Testis (tissue), 3 donors: ENCODE measurements around the gene EXOC4. TPM values are rescaled to one million over a fixed set of nuclear protein-coding genes. Genes with fewer than 3 reads are reported as not detected.

ENCODE experiments used
- DNase-seq: peaks from one replicate; pipeline ENCODE4 v3.0.0-alpha.2; 2019
- H3K27ac ChIP-seq, 2 donors: fragments of 200-600 bp; sonication (generic); one replicate each; pipeline ENCODE4 v1.5.1; 2019
- H3K27me3 ChIP-seq: fragments of 200-600 bp; sonication (generic); one replicate; pipeline ENCODE4 v1.5.1; 2019
- H3K36me3 ChIP-seq: fragments of 200-600 bp; sonication (generic); one replicate; pipeline ENCODE4 v1.5.1; 2017; ENCODE audit warnings: low read depth; ENCODE audit errors: missing control alignments
- H3K4me1 ChIP-seq: fragments of 200-600 bp; sonication (generic); one replicate; pipeline ENCODE4 v1.5.1; 2019
- H3K4me3 ChIP-seq, 2 donors: fragments of 200-600 bp; sonication (generic); one replicate each; pipeline ENCODE4 v1.5.1; 2017 to 2019
- H3K9me3 ChIP-seq: fragments of 200-600 bp; sonication (generic); one replicate; pipeline ENCODE4 v1.5.1; 2017
- POLR2A ChIP-seq: fragments of 450-650 bp; IDR thresholded peaks from one replicate; pipeline ENCODE4 v1.6.1; 2017; ENCODE audit warnings: antibody characterized with exemption, mild to moderate bottlenecking, moderate library complexity
- WGBS, 2 donors: methylation state at CpG; one replicate each; pipeline ENCODE4 v1.1.5; 2018; 5-methylcytosine and 5-hydroxymethylcytosine counted together
- intact Hi-C: fragments of 100-400 bp; cut with DNase I; formaldehyde crosslinking; loops from one replicate; pipeline ENCODE4 v1.15.1; 2023; ENCODE audit warnings: low total_unique reads
- polyA plus RNA-seq: library from polyadenylated mRNA; stranded (reverse); fragments of 350-450 nt; fragmentation: Illumina TruSeq; extraction: RNeasy Lipid Tissue Mini Kit (QIAGEN cat#74804); gene quantifications from one replicate; pipeline ENCODE4 v1.2.3, GENCODE V29; 2014; ENCODE audit warnings: low read depth, low replicate concordance; ENCODE audit not compliant: insufficient read depth
- total RNA-seq, 2 donors: library from RNA; depleted of rRNA; stranded (reverse); fragments of >200 nt; gene quantifications; one replicate each; pipeline ENCODE4 v1.2.3, GENCODE V29; 2016
- TF ChIP-seq, protein P1 (sequence below), 3 experiments: fragments of 450-650 bp in 2 of 3; fragments of 200-600 bp in 1 of 3; sonication (generic) in 1 of 3; IDR thresholded peaks; one replicate each; pipeline ENCODE4 v1.5.1; 2016 to 2019; ENCODE audit warnings: antibody characterized with exemption in 3 of 3, mild to moderate bottlenecking in 2 of 3, moderate library complexity in 1 of 3

The EXOC4 gene
- total and polyA plus RNA-seq, 3 donors from 2014 or later, result 47.4 to 169 (median 142) TPM

GRCh38 chr7:133863362-133864061, 610.6 kb downstream of the EXOC4 start:
- Histone ChIP-seq H3K9me3 (no peaks in the 10 kb centered on the region), H3K36me3 (no peaks in the 10 kb centered on the region), H3K4me3 (no peak overlapping the region), H3K4me1 (no peaks in the 10 kb centered on the region), H3K27ac (no peak overlapping the region), H3K27me3 (no peaks in the 10 kb centered on the region)
- TF ChIP-seq, protein P1, sequence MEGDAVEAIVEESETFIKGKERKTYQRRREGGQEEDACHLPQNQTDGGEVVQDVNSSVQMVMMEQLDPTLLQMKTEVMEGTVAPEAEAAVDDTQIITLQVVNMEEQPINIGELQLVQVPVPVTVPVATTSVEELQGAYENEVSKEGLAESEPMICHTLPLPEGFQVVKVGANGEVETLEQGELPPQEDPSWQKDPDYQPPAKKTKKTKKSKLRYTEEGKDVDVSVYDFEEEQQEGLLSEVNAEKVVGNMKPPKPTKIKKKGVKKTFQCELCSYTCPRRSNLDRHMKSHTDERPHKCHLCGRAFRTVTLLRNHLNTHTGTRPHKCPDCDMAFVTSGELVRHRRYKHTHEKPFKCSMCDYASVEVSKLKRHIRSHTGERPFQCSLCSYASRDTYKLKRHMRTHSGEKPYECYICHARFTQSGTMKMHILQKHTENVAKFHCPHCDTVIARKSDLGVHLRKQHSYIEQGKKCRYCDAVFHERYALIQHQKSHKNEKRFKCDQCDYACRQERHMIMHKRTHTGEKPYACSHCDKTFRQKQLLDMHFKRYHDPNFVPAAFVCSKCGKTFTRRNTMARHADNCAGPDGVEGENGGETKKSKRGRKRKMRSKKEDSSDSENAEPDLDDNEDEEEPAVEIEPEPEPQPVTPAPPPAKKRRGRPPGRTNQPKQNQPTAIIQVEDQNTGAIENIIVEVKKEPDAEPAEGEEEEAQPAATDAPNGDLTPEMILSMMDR (IDR thresholded peaks at IDR 0.05), result no peak
- TF ChIP-seq POLR2A, result no peak
- 97% methylated on average over 1 of the region's 1 CpG for WGBS, 2 donors
- intact Hi-C loops, result no loop called here
- no peak for DNase-seq

DNA sequence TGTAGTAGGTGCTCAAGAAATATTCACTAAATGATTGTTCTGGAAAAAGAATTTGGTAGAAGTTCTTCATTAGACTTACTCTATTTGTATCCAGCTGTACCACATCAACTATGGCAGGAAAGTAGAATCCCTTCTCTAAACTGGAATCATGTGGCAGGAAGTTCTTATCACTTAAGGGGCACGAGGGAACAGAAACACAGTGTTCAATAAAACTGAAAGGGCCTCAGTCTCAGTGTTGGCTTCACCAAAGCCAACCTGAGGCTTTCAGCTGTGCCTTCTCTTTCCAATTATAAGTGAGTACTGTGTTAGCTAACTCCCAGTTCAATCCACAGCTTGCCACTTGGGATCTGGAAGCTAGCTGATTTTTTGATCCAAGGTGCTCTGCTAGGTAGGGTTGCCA, 616.7 kb downstream of the EXOC4 start:
- DNase-seq, result no peak

DNA sequence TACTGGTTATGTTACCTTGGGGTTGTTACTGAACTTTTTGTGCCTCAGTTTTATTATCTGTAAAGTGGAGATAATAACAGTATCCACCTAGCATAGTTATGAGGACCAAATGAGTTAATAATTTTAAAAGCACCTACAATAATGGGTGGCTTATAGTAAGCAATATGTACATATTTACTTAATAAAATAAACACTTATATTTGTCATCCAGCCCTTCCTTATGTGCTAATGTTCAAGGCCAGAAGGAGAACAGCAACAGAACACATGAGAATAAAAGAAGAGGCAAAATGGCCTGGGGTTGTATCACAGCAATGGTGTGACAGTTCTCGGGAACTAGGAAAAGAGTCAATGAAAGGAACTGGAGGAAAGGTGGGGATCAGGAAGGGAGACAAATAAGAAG, 618.9 kb downstream of the EXOC4 start:
- Histone ChIP-seq H3K4me3 (no peak overlapping the region), H3K27me3 (no peaks in the 10 kb centered on the region), H3K27ac (no peak overlapping the region), H3K9me3 (no peaks in the 10 kb centered on the region), H3K36me3 (no peaks in the 10 kb centered on the region), H3K4me1 (no peaks in the 10 kb centered on the region)
- WGBS, 2 donors, result 90 to 95% methylated on average over 1 of the region's 1 CpG
- TF ChIP-seq, protein P1 (IDR thresholded peaks at IDR 0.05), result no peak
- no peak for TF ChIP-seq POLR2A
- intact Hi-C loops, result no loop called here
- DNase-seq, result no peak

More for the DNA sequence above, 616.7 kb downstream of the EXOC4 start:
- Histone ChIP-seq H3K4me1 (no peaks in the 10 kb centered on the region), H3K9me3 (no peaks in the 10 kb centered on the region), H3K4me3 (no peak overlapping the region), H3K27ac (no peak overlapping the region), H3K27me3 (no peaks in the 10 kb centered on the region), H3K36me3 (no peaks in the 10 kb centered on the region)
- intact Hi-C loops, result no loop called here
- WGBS, 2 donors, result 35 to 71% methylated on average over 1 of the region's 1 CpG
- TF ChIP-seq, protein P1 (IDR thresholded peaks at IDR 0.05), result no peak
- TF ChIP-seq POLR2A, result no peak

DNA sequence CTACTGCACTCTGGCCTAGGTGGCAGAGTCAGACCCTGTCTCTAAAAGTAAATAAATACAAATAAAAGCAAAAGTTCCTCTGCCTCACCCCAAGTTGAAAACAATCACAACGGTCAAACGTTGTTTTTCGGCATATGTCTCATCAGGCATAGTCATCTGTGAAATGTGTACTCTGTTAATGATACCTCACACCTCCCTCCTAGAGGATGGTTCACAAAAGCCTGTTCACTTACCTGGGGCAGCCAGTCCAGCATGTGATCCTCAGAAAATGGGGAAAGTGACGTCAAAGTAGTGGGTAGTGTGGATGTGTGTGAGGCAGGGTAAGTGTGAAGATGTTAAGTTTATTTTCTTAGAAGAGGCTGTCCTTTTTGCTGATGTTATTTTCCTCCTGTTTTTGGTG, 620.3 kb downstream of the EXOC4 start:
- no peak for TF ChIP-seq POLR2A
- TF ChIP-seq, protein P1 (IDR thresholded peaks at IDR 0.05), result no peak
- Histone ChIP-seq H3K36me3 (no peaks in the 10 kb centered on the region), H3K4me1 (no peaks in the 10 kb centered on the region), H3K4me3 (no peak overlapping the region), H3K27ac (no peak overlapping the region), H3K9me3 (no peaks in the 10 kb centered on the region), H3K27me3 (no peaks in the 10 kb centered on the region)
- WGBS, 2 donors, result 92 to 94% methylated on average over 4 of the region's 4 CpGs
- no peak for DNase-seq
- intact Hi-C loops, result no loop called here

DNA sequence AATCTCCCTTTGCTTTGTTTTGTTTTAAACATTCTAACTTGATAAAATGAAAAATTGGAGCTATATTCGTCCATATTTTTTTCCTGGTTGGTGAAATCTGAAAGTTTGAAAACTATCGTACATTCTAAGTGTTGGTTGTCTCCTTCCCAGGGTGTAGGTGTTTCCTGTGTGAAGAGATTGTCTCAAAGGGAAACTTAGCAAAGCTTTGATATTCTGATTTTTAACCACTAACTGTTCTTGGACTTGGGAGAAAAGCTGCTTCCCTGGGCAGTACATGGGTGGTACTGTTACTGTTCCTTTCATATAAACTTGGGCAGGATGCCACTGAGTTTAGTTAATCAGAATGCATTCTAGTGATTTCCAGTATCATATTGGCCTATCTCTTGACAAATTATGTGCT, 620.8 kb downstream of the EXOC4 start:
- Histone ChIP-seq H3K27me3 (no peaks in the 10 kb centered on the region), H3K9me3 (no peaks in the 10 kb centered on the region), H3K4me1 (no peaks in the 10 kb centered on the region), H3K36me3 (no peaks in the 10 kb centered on the region), H3K27ac (no peak overlapping the region), H3K4me3 (no peak overlapping the region)
- TF ChIP-seq, protein P1 (IDR thresholded peaks at IDR 0.05), result no peak
- TF ChIP-seq POLR2A, result no peak
- intact Hi-C loops, result no loop called here
- 64 to 87% methylated on average over 2 of the region's 2 CpGs for WGBS, 2 donors
- no peak for DNase-seq
